IMR-90 (cell line): ENCODE data around the gene PARD3. TPM values are rescaled to one million over a fixed set of nuclear protein-coding genes. Genes with fewer than 3 reads are reported as not detected.

ENCODE experiments used
- ATAC-seq: fragments of 200-7000 bp; cut with Tn5 transposase; 2 replicates; pipeline ENCODE4 v1.9.1; 2020; ENCODE audit warnings: low read depth, mild to moderate bottlenecking, moderate library complexity
- BruUV-seq: library from RNA; stranded (reverse); fragments of 400-500 nt; replicated peaks from 2 replicates; lab custom pipeline; 2021; lab: Mats Ljungman, UMichigan
- CTCF ChIA-PET: fragments of 300-600 bp; formaldehyde crosslinking; extraction: SDS; loops from one replicate; lab custom pipeline; 2021; ENCODE audit warnings: antibody characterized with exemption; lab: Yijun Ruan, JAX
- POLR2A ChIA-PET: fragments of 300-600 bp; sonication (Branson Sonifier 250); formaldehyde crosslinking; loops from one replicate; lab custom pipeline; 2022; ENCODE audit warnings: antibody characterized with exemption; ENCODE audit not compliant: unreplicated experiment; lab: Charles Lee
- DNase-seq: peaks from one replicate; pipeline ENCODE4 v3.0.0; 2013
- H2AFZ ChIP-seq: replicated peaks from 2 replicates; pipeline ENCODE3; 2013; ENCODE audit warnings: low read length, mild to moderate bottlenecking; ENCODE audit not compliant: poor library complexity
- H2AK5ac ChIP-seq: 2 replicates; pipeline ENCODE4 v1.6.1; 2013; ENCODE audit warnings: low read depth, low read length, inconsistent platforms
- H2AK9ac ChIP-seq: replicated peaks from 2 replicates; pipeline ENCODE3; 2013; ENCODE audit warnings: mild to moderate bottlenecking, low read depth, low read length, moderate library complexity; ENCODE audit not compliant: poor library complexity
- H2BK120ac ChIP-seq: 2 replicates; pipeline ENCODE4 v1.6.1; 2013; ENCODE audit warnings: low read depth, low read length, inconsistent platforms
- H2BK15ac ChIP-seq: 3 replicates; pipeline ENCODE4 v1.6.1; 2013; ENCODE audit warnings: low read depth, low read length, inconsistent platforms
- H2BK20ac ChIP-seq: 2 replicates; pipeline ENCODE4 v1.6.1; 2013; ENCODE audit warnings: low read depth, mild to moderate bottlenecking, inconsistent platforms, low read length, moderate library complexity
- H2BK5ac ChIP-seq: 2 replicates; pipeline ENCODE4 v1.6.1; 2013; ENCODE audit warnings: mild to moderate bottlenecking, low read depth, low read length, inconsistent platforms; ENCODE audit not compliant: poor library complexity, severe bottlenecking
- H3K14ac ChIP-seq: replicated peaks from 2 replicates; pipeline ENCODE4 v1.6.1; 2013; ENCODE audit warnings: low read depth, low read length, inconsistent platforms
- H3K18ac ChIP-seq: 2 replicates; pipeline ENCODE4 v1.6.1; 2013; ENCODE audit warnings: low read depth, low read length, control low read depth
- H3K23ac ChIP-seq: 2 replicates; pipeline ENCODE4 v1.6.1; 2013; ENCODE audit warnings: low read depth, low read length, inconsistent platforms
- H3K27ac ChIP-seq: 2 replicates; pipeline ENCODE4 v1.5.1; 2013; ENCODE audit warnings: mild to moderate bottlenecking, control low read depth, low read length; ENCODE audit not compliant: insufficient read depth
- H3K27me3 ChIP-seq: 2 replicates; pipeline ENCODE4 v1.6.1; 2013; ENCODE audit warnings: low read length; ENCODE audit not compliant: control insufficient read depth, insufficient read depth
- H3K36me3 ChIP-seq: 2 replicates; pipeline ENCODE4 v1.6.1; 2013; ENCODE audit warnings: low read length, mixed read lengths; ENCODE audit not compliant: control insufficient read depth, insufficient read depth
- H3K4ac ChIP-seq: 2 replicates; pipeline ENCODE4 v1.6.1; 2013; ENCODE audit warnings: low read depth, low read length, inconsistent platforms
- H3K4me1 ChIP-seq: 2 replicates; pipeline ENCODE4 v1.6.1; 2013; ENCODE audit warnings: low read length, mixed read lengths; ENCODE audit not compliant: control insufficient read depth, insufficient read depth
- H3K4me2 ChIP-seq: 2 replicates; pipeline ENCODE4 v1.6.1; 2013; ENCODE audit warnings: low read depth, mild to moderate bottlenecking, control low read depth, low read length, moderate library complexity
- H3K4me3 ChIP-seq: 2 replicates; pipeline ENCODE4 v1.5.1; 2013; ENCODE audit warnings: low read depth, mild to moderate bottlenecking, control low read depth, low read length, moderate library complexity; ENCODE audit not compliant: insufficient read depth
- H3K56ac ChIP-seq: 2 replicates; pipeline ENCODE4 v1.6.1; 2013; ENCODE audit warnings: low read length, inconsistent platforms; ENCODE audit not compliant: insufficient read depth; ENCODE audit errors: extremely low read depth
- H3K79me1 ChIP-seq, 2 experiments: 2 replicates each; pipeline ENCODE4 v1.6.1; 2013; ENCODE audit warnings: low read length in 2 of 2, inconsistent platforms in 1 of 2, low read depth in 1 of 2
- H3K9ac ChIP-seq: 2 replicates; pipeline ENCODE4 v1.6.1; 2013; ENCODE audit warnings: low read depth, low read length, control low read depth
- H3K9me1 ChIP-seq: 2 replicates; pipeline ENCODE4 v1.6.1; 2013; ENCODE audit warnings: low read length, inconsistent platforms; ENCODE audit not compliant: insufficient read depth
- H3K9me3 ChIP-seq: 2 replicates; pipeline ENCODE4 v1.6.1; 2013; ENCODE audit warnings: low read length; ENCODE audit not compliant: control insufficient read depth, insufficient read depth
- H4K20me1 ChIP-seq: 2 replicates; pipeline ENCODE4 v1.6.1; 2013; ENCODE audit warnings: low read length, inconsistent platforms; ENCODE audit not compliant: insufficient read depth
- H4K5ac ChIP-seq: 2 replicates; pipeline ENCODE4 v1.6.1; 2013; ENCODE audit warnings: mild to moderate bottlenecking, low read depth, low read length, control low read depth
- H4K8ac ChIP-seq, 2 experiments: 2 replicates each; pipeline ENCODE4 v1.6.1; 2013; ENCODE audit warnings: low read depth in 2 of 2, low read length in 2 of 2, control low read depth in 1 of 2, inconsistent platforms in 1 of 2
- H4K91ac ChIP-seq: 2 replicates; pipeline ENCODE4 v1.6.1; 2013; ENCODE audit warnings: low read depth, low read length, inconsistent platforms; ENCODE audit not compliant: insufficient read depth
- BHLHE40 ChIP-seq: fragments of 150-350 bp; IDR thresholded peaks from 2 replicates; pipeline ENCODE4 v1.6.1; 2016; ENCODE audit warnings: mild to moderate bottlenecking, low read depth, low read length
- CEBPB ChIP-seq: IDR thresholded peaks from 2 replicates; pipeline ENCODE4 v1.6.1; 2012; ENCODE audit warnings: low read depth, low read length, improper control_type of control experiment
- CHD1 ChIP-seq: IDR thresholded peaks from 2 replicates; pipeline ENCODE4 v1.6.1; 2012; ENCODE audit warnings: low read depth, low read length, improper control_type of control experiment
- FOS ChIP-seq: fragments of 150-350 bp; IDR thresholded peaks from 2 replicates; pipeline ENCODE4 v1.6.1; 2016; ENCODE audit warnings: low read depth, low read length
- MAFK ChIP-seq: IDR thresholded peaks from 2 replicates; pipeline ENCODE4 v1.6.1; 2012; ENCODE audit warnings: low read depth, low read length, improper control_type of control experiment
- MAZ ChIP-seq: IDR thresholded peaks from 2 replicates; pipeline ENCODE4 v1.6.1; 2012; ENCODE audit warnings: low read depth, mild to moderate bottlenecking, low read length, improper control_type of control experiment, moderate library complexity, borderline replicate concordance
- POLR2A ChIP-seq: IDR thresholded peaks from 2 replicates; pipeline ENCODE4 v1.6.1; 2012; ENCODE audit warnings: mild to moderate bottlenecking, low read depth, low read length
- RCOR1 ChIP-seq: IDR thresholded peaks from 2 replicates; pipeline ENCODE4 v1.6.1; 2012; ENCODE audit warnings: mild to moderate bottlenecking, low read length, improper control_type of control experiment; ENCODE audit not compliant: insufficient replicate concordance
- RFX5 ChIP-seq: IDR thresholded peaks from 2 replicates; pipeline ENCODE4 v1.8.0; 2012; ENCODE audit warnings: low read depth, mild to moderate bottlenecking, low read length, moderate library complexity
- SMC3 ChIP-seq: fragments of 150-350 bp; IDR thresholded peaks from 2 replicates; pipeline ENCODE4 v1.6.1; 2016; ENCODE audit warnings: low read depth, mild to moderate bottlenecking, antibody characterized with exemption, low read length, moderate library complexity
- WGBS, 2 experiments: methylation state at CpG; one replicate each; pipeline versions ENCODE4 v1.1.5 to v1.1.7; 2013; ENCODE audit warnings: missing lambda C conversion rate in 2 of 2; ENCODE audit not compliant: insufficient read length in 1 of 2; ENCODE audit errors: extremely low coverage in 2 of 2; 5-methylcytosine and 5-hydroxymethylcytosine counted together
- dilution Hi-C: fragments of 300-500 bp; cut with HindIII; formaldehyde crosslinking; loops from one replicate; pipeline ENCODE4 v1.14.3; 2018; ENCODE audit warnings: low sequenced_read_pairs; ENCODE audit not compliant: unreplicated experiment
- in situ Hi-C: fragments of 300-500 bp; cut with MboI; formaldehyde crosslinking; loops from 3 replicates; pipeline ENCODE4 v1.14.3; 2019; ENCODE audit warnings: low sequenced_read_pairs, inconsistent platforms, mixed read lengths
- intact Hi-C: fragments of 100-400 bp; cut with micrococcal nuclease; formaldehyde crosslinking; loops from 2 replicates; pipeline ENCODE4 v1.10.0; 2022
- polyA plus RNA-seq, 3 experiments: library from polyadenylated mRNA; depleted of rRNA; stranded (reverse); fragments of >200 nt; gene quantifications; 2 replicates each; pipeline ENCODE4 v1.2.3, GENCODE V29; 2012; ENCODE audit warnings: low replicate concordance in 1 of 3
- total RNA-seq: library from RNA; depleted of rRNA; stranded (reverse); fragments of >200 nt; gene quantifications from 2 replicates; pipeline ENCODE4 v1.2.3, GENCODE V29; 2012

The PARD3 gene
- total and polyA plus RNA-seq, 2 of the 4 experiments (the other 2 are of a cell fraction): 14.6 to 37.5 TPM

DNA sequence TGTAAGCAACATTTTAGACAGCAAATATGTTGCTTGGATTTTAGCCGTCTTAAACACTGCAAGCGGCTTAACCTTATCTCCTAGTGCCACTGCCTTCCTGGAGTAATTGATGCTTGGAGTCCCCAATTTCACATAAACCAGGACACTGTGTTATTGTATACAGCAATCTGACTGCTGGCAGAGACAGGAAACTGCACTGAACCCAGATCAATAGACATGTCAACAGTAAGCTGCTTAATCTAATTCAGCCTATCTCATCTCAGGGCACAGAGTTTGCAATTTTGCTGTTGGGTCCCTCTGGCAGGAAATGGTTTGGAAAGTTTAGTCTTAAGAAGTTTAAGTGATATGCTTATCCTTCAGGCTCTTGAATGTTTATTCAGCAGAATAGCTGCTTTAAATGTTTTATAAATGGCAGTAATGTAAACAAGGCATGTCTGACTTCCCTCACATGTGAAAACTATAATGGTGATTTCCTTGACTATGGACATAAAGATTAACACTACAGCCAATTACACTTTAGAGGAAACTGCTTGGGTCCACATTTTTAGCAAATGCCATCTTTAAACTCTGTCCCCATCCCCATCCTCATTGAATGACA is 598.6 kb downstream of the PARD3 start:
- no peak overlapping the region for H2BK120ac ChIP-seq
- no peak overlapping the region for H3K4me3 ChIP-seq
- no TSS peak for BruUV-seq
- no peaks in the 10 kb centered on the region for H3K27me3 ChIP-seq
- intact Hi-C loops (loop anchor here (10.0 kb wide), 1 partner anchor 418 kb away; no protein-coding TSS in a partner anchor), in situ Hi-C loops (no loop called here), dilution Hi-C loops (no loop called here)
- peaks cover 3% of the 10 kb centered on the region; the same call in 1 of the 2 replicates for H3K9me1 ChIP-seq
- no peaks in the 10 kb centered on the region for H3K79me1 ChIP-seq
- H2AK9ac ChIP-seq: no peak overlapping the region
- peak overlapping the region; percentile 28 for H3K4me2 ChIP-seq
- H3K36me3 ChIP-seq: no peaks in the 10 kb centered on the region
- no peak overlapping the region for H3K27ac ChIP-seq
- H3K56ac ChIP-seq: no peak overlapping the region
- no peak overlapping the region for H2AK5ac ChIP-seq
- H2AFZ ChIP-seq: no peak overlapping the region
- DNase-seq (peak; percentile 21), ATAC-seq (peak; percentile 67)
- H3K18ac ChIP-seq: peak overlapping the region; percentile 54; the same call in 1 of the 2 replicates
- ChIA-PET CTCF (interaction anchor here (1.0 kb wide), 1 partner anchor 12 kb away, joined by 3 read pairs; no protein-coding TSS in a partner anchor), POLR2A (no interaction called here)
- no CpG with 5 or more reads among the region's 2 CpGs for WGBS, 2 experiments
- no peak overlapping the region for H3K14ac ChIP-seq
- TF ChIP-seq MAFK (no peak), SMC3 (no peak), RCOR1 (no peak), BHLHE40 (no peak), FOS (no peak), CHD1 (no peak), POLR2A (no peak), RFX5 (no peak), MAZ (no peak), CEBPB (no peak)
- H3K9ac ChIP-seq: no peak overlapping the region
- H3K9me3 ChIP-seq: no peaks in the 10 kb centered on the region
- H3K4ac ChIP-seq: no peak overlapping the region
- no peak overlapping the region for H2BK15ac ChIP-seq
- H4K8ac ChIP-seq: no peak overlapping the region
- no peaks in the 10 kb centered on the region for H4K20me1 ChIP-seq
- no peak overlapping the region for H3K23ac ChIP-seq
- 0 out of 2 replicates have a peak overlapping the region, but pooled peaks have one; percentile 15 for H2BK20ac ChIP-seq
- no peak overlapping the region for H4K91ac ChIP-seq
- no peak overlapping the region for H2BK5ac ChIP-seq
- H4K5ac ChIP-seq: no peak overlapping the region
- peaks cover 5% of the 10 kb centered on the region for H3K4me1 ChIP-seq
